ENCODE measurements around the gene HAPLN3.
"Not testable (repeated sequence)": the region's sequence is repeated elsewhere in the genome, so short reads cannot be mapped to it uniquely, and the experiment has no call there.

HAPLN3 gene

GRCh38 chr15:88894819-88895767 lies at the start of gene HAPLN3:
HAPLN3 (minus strand) TSS chr15:88895544; CDS start chr15:88887298, 8,246 bp downstream.
- DNase-seq, result peak; percentile 74

- DNase-seq, result no peak
Measured at GRCh38 chr15:88940110-88940675, 44.8 kb upstream of the HAPLN3 start.

- no peak for DNase-seq
Measured at GRCh38 chr15:88939486-88939806, 44.1 kb upstream of the HAPLN3 start.

GRCh38 chr15:88938802-88939485 lies 43.6 kb upstream of the HAPLN3 start:
- no peak for DNase-seq

- not testable (repeated sequence) for DNase-seq
Measured at GRCh38 chr15:88934449-88934848, 39.1 kb upstream of the HAPLN3 start.

GRCh38 chr15:88932875-88933330 lies 37.6 kb upstream of the HAPLN3 start:
- DNase-seq, result no peak

- DNase-seq, result no peak
Measured at GRCh38 chr15:88932271-88932874, 37.0 kb upstream of the HAPLN3 start.

GRCh38 chr15:88930579-88930978 lies 35.2 kb upstream of the HAPLN3 start:
- DNase-seq, result no peak

- not testable (repeated sequence) for DNase-seq
Measured at GRCh38 chr15:88929358-88930098, 34.2 kb upstream of the HAPLN3 start.

- not testable (repeated sequence) for DNase-seq
Measured at GRCh38 chr15:88928192-88928591, 32.8 kb upstream of the HAPLN3 start.

GRCh38 chr15:88925648-88926047 lies 30.3 kb upstream of the HAPLN3 start:
- DNase-seq, result not testable (repeated sequence)

GRCh38 chr15:88920892-88921435 lies 25.6 kb upstream of the HAPLN3 start:
- DNase-seq, result peak; percentile 89

GRCh38 chr15:88920186-88920891 lies 25.0 kb upstream of the HAPLN3 start:
- DNase-seq, result peak; percentile 75

GRCh38 chr15:88918738-88919137 lies 23.4 kb upstream of the HAPLN3 start:
- DNase-seq, result peak; percentile 89

GRCh38 chr15:88917760-88918159 lies 22.4 kb upstream of the HAPLN3 start:
- DNase-seq, result no peak

GRCh38 chr15:88915354-88915753 lies 20.0 kb upstream of the HAPLN3 start:
- no peak for DNase-seq

- no peak for DNase-seq
Measured at GRCh38 chr15:88913850-88914169, 18.5 kb upstream of the HAPLN3 start.

GRCh38 chr15:88913017-88913849 lies 17.9 kb upstream of the HAPLN3 start, which contains the start of gene MFGE8:
MFGE8 (minus strand) TSS chr15:88913379; CDS start chr15:88913319, 60 bp downstream.
- peak; percentile 73 for DNase-seq

GRCh38 chr15:88912500-88912921 lies 17.2 kb upstream of the HAPLN3 start:
- DNase-seq, result no peak

- no peak for DNase-seq
Measured at GRCh38 chr15:88911766-88912118, 16.4 kb upstream of the HAPLN3 start.
